ENCODE data around the gene GAS2. TPM values are rescaled to one million over a fixed set of nuclear protein-coding genes. Genes with fewer than 3 reads are reported as not detected.

Gene GAS2
- total RNA-seq, 2 donors from 2014 or later = 2.2 to 3.1 TPM

DNA sequence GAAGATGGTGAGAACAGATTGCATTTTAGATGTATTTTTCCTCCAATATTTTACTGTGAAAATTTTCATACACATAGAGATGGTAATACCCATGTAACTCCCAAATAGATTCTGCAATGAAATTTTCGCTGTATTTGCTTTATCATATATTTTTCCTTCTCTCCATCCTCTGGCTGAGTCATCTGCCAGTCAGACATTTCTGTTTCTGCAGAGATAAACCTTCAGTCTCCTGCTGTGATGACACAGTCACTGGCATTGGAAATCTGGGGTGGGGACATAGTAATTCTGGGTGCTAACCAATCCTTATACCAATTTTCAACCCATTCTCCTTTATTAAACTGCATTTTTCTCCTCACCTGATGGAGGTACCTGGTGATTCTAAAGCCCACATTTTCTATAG, 129.5 kb downstream of the GAS2 start:
- peaks cover 33% of the 10 kb centered on the region for H3K27me3 Mint-ChIP-seq
- H3K9me3 ChIP-seq (ENCODE audit: control insufficient read depth, low read length, poor library complexity, severe bottlenecking) = no peaks in the 10 kb centered on the region
- ATAC-seq (no peak), DNase-seq (no peak)
- no peak overlapping the region for H3K4me3 Mint-ChIP-seq
- no peak overlapping the region for H3K27ac Mint-ChIP-seq
- H3K4me1 Mint-ChIP-seq = peaks cover 2% of the 10 kb centered on the region
- H3K36me3 Mint-ChIP-seq (ENCODE audit: low read depth) = no peaks in the 10 kb centered on the region

DNA sequence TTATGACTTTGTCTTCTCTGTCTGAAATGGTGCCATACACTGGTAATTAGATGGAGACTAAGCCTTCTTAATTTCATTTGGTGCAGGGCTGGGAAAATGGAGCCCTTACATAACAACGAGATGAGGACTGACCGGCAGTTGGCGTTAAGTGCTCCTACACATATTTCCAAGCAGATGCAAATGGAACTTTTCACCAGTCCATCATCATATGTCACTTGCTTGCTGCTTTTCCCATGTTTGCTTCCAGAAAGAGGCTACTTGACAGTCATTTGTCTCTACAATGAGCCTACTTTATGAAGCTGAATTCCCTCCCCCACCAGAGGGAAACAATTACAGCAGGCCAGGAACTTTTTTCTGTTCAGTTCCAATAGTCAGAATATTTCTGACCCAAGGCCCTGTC, 130.6 kb downstream of the GAS2 start:
- no peak overlapping the region for H3K27ac Mint-ChIP-seq
- peaks cover 2% of the 10 kb centered on the region for H3K9me3 ChIP-seq (ENCODE audit: control insufficient read depth, low read length, poor library complexity, severe bottlenecking)
- H3K36me3 Mint-ChIP-seq (ENCODE audit: low read depth) = no peaks in the 10 kb centered on the region
- ATAC-seq = no peak
- H3K4me3 Mint-ChIP-seq = no peak overlapping the region
- no peaks in the 10 kb centered on the region for H3K4me1 Mint-ChIP-seq
- peaks cover 29% of the 10 kb centered on the region for H3K27me3 Mint-ChIP-seq
- no peak for DNase-seq

DNA sequence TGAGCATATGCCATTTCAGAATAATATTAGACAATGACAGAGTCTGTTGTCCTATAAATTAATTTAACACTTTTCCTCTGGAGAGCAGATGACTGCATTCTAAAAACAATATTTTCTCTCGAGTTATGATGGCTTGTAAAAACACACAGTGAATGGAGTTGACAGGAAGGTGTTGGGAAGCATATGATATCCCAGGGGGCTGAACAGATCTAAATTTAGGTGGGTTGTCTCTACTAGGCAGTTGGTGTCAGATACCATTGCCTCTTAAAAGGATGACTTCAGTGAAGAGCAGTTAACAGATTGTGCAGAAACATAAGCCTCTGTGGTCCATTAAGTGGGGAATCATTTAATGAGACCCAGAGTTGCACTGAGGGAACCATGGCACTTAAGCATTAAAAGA, 132.5 kb downstream of the GAS2 start:
- no peaks in the 10 kb centered on the region for H3K4me1 Mint-ChIP-seq
- no peak overlapping the region for H3K27ac Mint-ChIP-seq
- ATAC-seq = no peak
- H3K36me3 Mint-ChIP-seq (ENCODE audit: low read depth) = no peaks in the 10 kb centered on the region
- DNase-seq = no peak
- no peak overlapping the region for H3K4me3 Mint-ChIP-seq
- H3K27me3 Mint-ChIP-seq = peaks cover 29% of the 10 kb centered on the region
- peaks cover 2% of the 10 kb centered on the region for H3K9me3 ChIP-seq (ENCODE audit: control insufficient read depth, low read length, poor library complexity, severe bottlenecking)

DNA sequence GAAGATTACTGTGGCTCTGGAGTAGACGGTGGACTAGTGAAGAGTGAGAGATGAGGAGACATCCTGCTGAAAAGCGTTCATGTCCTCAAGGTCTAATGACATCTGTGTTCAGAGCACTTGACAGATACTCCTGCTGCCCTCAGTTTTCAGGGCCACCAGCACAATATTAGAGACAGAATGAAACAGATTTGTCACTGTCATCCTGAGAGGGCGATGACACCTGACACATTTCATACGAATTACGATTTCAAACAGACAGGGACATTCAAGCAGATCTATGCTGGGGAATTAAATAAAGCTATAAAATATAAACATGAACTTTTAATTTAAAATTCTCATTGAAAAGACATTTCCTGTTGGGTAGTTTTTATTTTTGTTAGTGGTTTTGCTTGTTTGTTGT, 134.1 kb downstream of the GAS2 start:
- no peaks in the 10 kb centered on the region for H3K4me1 Mint-ChIP-seq
- no peak for DNase-seq
- no peak overlapping the region for H3K27ac Mint-ChIP-seq
- H3K36me3 Mint-ChIP-seq (ENCODE audit: low read depth) = no peaks in the 10 kb centered on the region
- no peak overlapping the region for H3K4me3 Mint-ChIP-seq
- H3K9me3 ChIP-seq (ENCODE audit: control insufficient read depth, low read length, poor library complexity, severe bottlenecking) = peaks cover 2% of the 10 kb centered on the region
- no peak for ATAC-seq
- peaks cover 25% of the 10 kb centered on the region for H3K27me3 Mint-ChIP-seq

DNA sequence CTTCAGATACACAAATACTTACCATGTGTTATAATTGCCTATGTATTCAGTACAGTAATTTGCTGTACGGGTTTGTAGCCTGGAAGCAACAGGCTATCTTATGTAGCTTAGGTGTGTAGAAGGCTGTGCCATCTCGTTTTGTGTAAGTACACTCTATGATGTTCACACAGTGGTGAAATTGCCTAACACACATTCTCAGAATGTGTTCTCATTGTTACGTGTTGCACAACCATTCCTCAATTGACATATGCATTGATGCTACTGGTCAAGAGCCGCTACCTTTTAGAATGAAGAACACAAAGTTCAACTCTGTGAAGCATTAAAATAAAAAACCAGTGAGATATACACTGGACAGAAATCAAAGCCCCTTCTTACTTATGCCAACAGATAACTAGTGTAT, 136.4 kb downstream of the GAS2 start:
- DNase-seq (no peak), ATAC-seq (no peak)
- no peak overlapping the region for H3K4me3 Mint-ChIP-seq
- no peak overlapping the region for H3K27ac Mint-ChIP-seq
- H3K9me3 ChIP-seq (ENCODE audit: control insufficient read depth, low read length, poor library complexity, severe bottlenecking) = peaks cover 2% of the 10 kb centered on the region
- H3K4me1 Mint-ChIP-seq = no peaks in the 10 kb centered on the region
- H3K27me3 Mint-ChIP-seq = peaks cover 17% of the 10 kb centered on the region
- no peaks in the 10 kb centered on the region for H3K36me3 Mint-ChIP-seq (ENCODE audit: low read depth)

DNA sequence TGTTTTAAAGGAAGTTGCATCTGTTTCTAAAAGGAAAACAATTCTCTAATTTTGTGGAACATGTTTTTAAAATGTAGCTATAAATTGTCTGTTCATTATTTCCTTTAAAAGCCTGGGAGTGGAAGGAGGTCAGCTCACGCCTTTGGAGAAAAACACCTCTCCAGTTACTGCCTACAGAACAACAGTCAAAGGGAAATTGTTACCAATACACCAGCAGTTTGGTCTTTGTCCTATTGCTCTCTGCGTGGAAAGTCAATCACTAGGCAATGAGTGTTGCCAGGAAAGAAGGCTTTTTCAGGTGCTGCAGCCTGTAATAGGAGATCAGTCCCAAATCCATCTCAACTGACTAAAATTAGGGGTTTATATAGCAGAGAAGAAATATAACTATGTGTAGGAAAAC, 141.0 kb downstream of the GAS2 start:
- no peaks in the 10 kb centered on the region for H3K36me3 Mint-ChIP-seq (ENCODE audit: low read depth)
- ATAC-seq = no peak
- no peaks in the 10 kb centered on the region for H3K4me1 Mint-ChIP-seq

DNA sequence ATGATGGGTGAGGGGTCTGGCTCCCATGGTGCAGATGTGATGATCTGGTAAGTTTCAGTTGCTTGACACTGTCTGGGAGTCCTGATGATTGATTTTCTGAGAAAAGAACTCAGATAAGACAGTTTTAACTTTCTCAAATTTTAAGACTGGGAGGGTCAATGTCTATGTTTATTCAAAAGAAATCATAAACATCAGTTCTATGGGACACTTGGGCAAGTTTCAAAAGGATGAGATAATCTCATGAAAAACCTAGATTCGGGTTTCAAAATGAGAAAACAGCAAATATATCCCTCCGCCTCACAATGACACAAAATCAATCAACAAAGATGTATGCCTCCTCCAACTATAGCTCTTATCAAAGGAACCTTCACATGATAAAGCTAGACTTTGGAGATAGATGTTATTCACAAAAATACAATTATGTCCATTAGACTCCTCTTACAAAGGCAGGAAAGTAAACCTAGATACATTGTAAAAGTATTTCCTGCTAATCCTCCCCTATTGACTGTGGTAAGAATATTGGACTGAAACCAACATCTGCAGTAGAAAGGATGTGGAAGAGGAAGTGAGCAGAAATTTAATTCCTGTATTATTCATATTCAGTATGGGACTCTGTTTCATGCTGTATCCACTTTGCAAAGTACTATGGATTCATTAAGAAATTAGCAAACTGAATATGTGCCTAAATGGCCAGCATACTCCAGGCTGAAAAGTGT, 141.6 kb downstream of the GAS2 start:
- no peaks in the 10 kb centered on the region for H3K9me3 ChIP-seq (ENCODE audit: control insufficient read depth, low read length, poor library complexity, severe bottlenecking)
- H3K36me3 Mint-ChIP-seq (ENCODE audit: low read depth) = no peaks in the 10 kb centered on the region
- no peaks in the 10 kb centered on the region for H3K4me1 Mint-ChIP-seq
- no peaks in the 10 kb centered on the region for H3K27me3 Mint-ChIP-seq
- no peak overlapping the region for H3K4me3 Mint-ChIP-seq
- ATAC-seq = no peak
- H3K27ac Mint-ChIP-seq = no peak overlapping the region
- no peak for DNase-seq

More for the DNA sequence above, 141.0 kb downstream of the GAS2 start:
- H3K9me3 ChIP-seq (ENCODE audit: control insufficient read depth, low read length, poor library complexity, severe bottlenecking) = no peaks in the 10 kb centered on the region
- Mint-ChIP-seq H3K27me3 (no peaks in the 10 kb centered on the region), H3K27ac (no peak overlapping the region), H3K4me3 (no peak overlapping the region)
- DNase-seq = no peak

DNA sequence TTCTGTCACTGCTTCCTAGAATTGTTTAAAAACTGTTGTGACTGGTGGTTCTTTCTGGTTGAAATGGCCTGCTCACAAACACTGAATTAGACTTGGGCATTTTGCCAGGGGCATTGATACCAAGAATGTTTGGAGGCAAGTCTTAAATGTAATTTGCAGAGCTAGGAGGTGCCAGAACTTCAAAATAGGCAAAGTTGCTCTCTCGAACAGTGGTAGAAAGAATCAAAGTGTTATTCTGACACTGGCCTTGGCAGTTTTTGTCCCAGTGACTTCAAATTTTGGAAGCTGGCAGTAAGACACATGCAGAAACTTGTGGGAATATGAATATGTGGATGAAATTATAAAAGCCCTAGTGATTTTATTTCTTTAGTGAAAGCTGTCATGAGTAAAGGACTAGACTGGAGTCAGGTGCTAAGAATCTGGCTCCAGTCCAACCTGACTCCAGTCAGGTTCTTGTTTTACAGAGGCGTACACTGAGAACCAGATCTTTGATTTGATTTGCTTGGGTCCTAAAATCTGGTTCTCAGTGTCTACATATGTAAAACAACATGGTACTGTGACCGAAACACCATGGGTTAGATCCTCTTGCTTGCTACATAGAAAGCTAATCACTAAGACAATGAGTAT, 142.3 kb downstream of the GAS2 start:
- H3K4me3 Mint-ChIP-seq = no peak overlapping the region
- no peaks in the 10 kb centered on the region for H3K27me3 Mint-ChIP-seq
- H3K36me3 Mint-ChIP-seq (ENCODE audit: low read depth) = no peaks in the 10 kb centered on the region
- ATAC-seq (no peak), DNase-seq (no peak)
- H3K9me3 ChIP-seq (ENCODE audit: control insufficient read depth, low read length, poor library complexity, severe bottlenecking) = no peaks in the 10 kb centered on the region
- H3K4me1 Mint-ChIP-seq = no peaks in the 10 kb centered on the region
- H3K27ac Mint-ChIP-seq = no peak overlapping the region

DNA sequence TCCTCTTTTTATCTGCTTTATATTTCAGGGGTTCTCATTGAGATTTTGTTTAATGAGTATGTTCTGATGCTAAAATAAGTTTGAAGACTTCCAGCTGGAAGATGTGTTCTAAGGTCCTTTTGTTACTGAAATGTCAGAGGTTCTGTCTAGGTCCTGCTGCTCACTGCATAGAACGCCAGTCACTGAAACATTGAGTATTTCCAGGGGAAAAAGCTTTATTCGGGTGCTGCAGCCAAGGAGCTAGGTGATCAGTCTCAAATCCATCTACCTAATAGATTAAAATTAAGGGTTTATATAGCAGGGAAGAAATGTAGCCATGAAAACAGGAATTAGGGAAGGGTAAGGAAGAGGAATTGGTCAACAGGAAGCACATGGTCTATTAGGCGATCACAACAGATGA, 143.5 kb downstream of the GAS2 start:
- Mint-ChIP-seq H3K36me3 (ENCODE audit: low read depth) (no peaks in the 10 kb centered on the region), H3K4me1 (no peaks in the 10 kb centered on the region), H3K4me3 (no peak overlapping the region), H3K27me3 (no peaks in the 10 kb centered on the region), H3K27ac (no peak overlapping the region)
- ATAC-seq = no peak
- no peak for DNase-seq
- no peaks in the 10 kb centered on the region for H3K9me3 ChIP-seq (ENCODE audit: control insufficient read depth, low read length, poor library complexity, severe bottlenecking)

DNA sequence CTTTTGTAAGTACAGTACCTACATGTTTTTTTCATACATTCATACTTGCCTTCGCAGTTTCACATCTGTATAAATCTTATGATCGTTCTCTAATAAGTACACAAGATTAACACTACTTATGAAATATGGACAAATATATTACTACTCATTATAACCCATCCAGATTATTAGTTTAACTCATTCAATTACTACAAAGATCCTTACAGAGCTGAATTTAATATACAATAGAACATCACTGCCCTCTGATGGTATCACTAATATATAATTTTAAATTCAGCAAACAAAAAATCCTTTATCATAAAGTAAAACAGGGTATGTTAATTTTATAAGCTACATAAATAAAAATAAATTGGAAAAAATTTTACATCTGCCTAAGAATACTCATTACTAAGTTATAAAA, 155.8 kb downstream of the GAS2 start:
- no peak overlapping the region for H3K27ac Mint-ChIP-seq
- no peak overlapping the region for H3K4me3 Mint-ChIP-seq
- ATAC-seq (no peak), DNase-seq (no peak)
- peaks cover 2% of the 10 kb centered on the region for H3K4me1 Mint-ChIP-seq
- H3K36me3 Mint-ChIP-seq (ENCODE audit: low read depth) = peaks cover 2% of the 10 kb centered on the region
- H3K27me3 Mint-ChIP-seq = no peaks in the 10 kb centered on the region
- peaks cover 4% of the 10 kb centered on the region for H3K9me3 ChIP-seq (ENCODE audit: control insufficient read depth, low read length, poor library complexity, severe bottlenecking)

DNA sequence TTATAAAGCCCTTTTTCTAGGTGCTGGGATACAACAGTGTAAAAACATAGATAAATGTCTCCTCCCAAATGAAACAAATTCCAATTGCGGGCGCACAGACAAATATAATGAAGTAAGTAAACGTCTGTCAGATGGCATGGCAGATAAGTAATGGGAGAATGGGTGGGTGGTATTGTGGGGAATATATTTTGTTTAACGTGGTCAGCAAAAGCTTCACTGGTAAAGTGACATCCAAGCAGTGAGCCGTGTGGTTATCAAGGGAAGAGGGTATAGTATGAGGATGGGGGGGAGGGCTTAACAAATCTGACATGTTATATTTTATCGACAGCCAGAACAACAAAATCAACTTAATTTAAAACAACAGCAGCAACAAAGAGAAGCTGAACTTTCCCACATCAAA, 162.0 kb downstream of the GAS2 start:
- no peaks in the 10 kb centered on the region for H3K9me3 ChIP-seq (ENCODE audit: control insufficient read depth, low read length, poor library complexity, severe bottlenecking)
- ATAC-seq (no peak), DNase-seq (no peak)
- Mint-ChIP-seq H3K27ac (peak overlapping the region; percentile 81), H3K27me3 (no peaks in the 10 kb centered on the region), H3K4me3 (peak overlapping the region; percentile 53), H3K36me3 (ENCODE audit: low read depth) (no peaks in the 10 kb centered on the region), H3K4me1 (peaks cover 9% of the 10 kb centered on the region)

DNA sequence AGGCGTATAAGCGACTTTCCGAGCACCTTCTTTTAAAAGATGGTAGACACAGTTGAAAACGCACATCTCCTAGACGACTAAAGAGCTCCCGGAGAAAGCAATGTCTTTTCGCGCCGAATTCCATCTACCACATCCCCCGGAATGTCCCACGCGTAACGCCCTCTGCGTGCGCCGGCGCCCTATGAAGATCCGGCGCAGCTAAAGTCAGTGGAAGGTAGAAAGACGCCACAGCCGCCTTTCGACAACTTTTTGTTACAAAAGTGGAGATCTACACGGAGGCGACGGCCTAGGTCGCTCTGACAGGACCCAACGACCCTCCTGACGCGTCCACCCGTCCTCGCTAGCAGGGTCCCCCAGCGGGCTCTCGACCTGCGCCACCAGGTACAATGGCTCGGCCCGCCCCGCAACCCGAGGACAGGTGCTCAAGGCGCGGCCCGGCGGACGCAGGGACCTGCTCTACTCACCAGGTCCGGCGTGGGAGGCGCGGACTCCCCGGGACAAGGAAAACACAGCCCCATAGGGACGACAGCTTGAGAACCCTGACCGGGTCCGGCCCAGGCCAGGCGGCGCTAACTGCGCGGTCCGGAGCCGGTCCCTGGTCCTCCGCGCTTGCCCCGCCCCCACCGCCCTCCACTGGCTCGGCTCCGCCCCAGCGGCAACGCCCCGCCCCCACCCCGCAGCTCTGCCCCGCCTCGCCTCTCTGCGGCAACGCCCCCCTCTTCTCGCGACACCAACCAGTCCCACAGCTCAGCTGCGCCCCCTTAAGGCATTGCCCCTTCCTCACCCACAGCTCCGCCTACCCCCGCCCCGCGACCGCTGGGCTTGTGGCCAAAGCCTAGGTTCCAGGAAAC, 163.0 kb downstream of the GAS2 start, which contains the start of gene SVIP:
TSS of gene SVIP (minus strand) at position 571 of the 851 bp plus-strand sequence. CDS start at position 518, 53 bp downstream.
- peak within 1 kb of the TSS; percentile 93 for H3K4me3 Mint-ChIP-seq
- no peaks in the 10 kb centered on the region for H3K36me3 Mint-ChIP-seq (ENCODE audit: low read depth)
- peak; percentile 88 to 93 (median 90) for DNase-seq
- peak; percentile 95 for ATAC-seq
- H3K27ac Mint-ChIP-seq = peak within 1 kb of the TSS; percentile 81
- H3K4me1 Mint-ChIP-seq = peaks cover 7% of the 10 kb centered on the region
- H3K9me3 ChIP-seq (ENCODE audit: control insufficient read depth, low read length, poor library complexity, severe bottlenecking) = no peaks in the 10 kb centered on the region
- no peaks in the 10 kb centered on the region for H3K27me3 Mint-ChIP-seq

DNA sequence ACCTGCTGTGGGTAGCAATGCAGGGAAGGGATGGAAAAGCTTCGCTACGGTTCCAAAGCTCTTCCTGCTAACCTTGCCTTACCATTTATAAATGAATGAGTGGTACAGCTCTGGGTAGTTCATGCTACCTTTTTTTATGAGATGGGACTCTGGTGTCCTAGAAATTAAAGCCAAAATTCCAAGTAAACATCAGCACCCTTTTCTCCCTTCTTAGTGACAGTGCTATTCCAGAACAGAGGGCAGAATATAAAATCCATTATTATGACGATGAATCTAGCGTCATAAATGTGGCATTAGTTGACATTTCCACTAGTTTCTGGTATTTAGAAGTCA, 163.6 kb downstream of the GAS2 start:
- no peak for ATAC-seq
- Mint-ChIP-seq H3K27ac (peak overlapping the region; percentile 81), H3K4me1 (peaks cover 7% of the 10 kb centered on the region)

More for the DNA sequence above, 163.6 kb downstream of the GAS2 start:
- no peak for DNase-seq
- H3K9me3 ChIP-seq (ENCODE audit: control insufficient read depth, low read length, poor library complexity, severe bottlenecking) = no peaks in the 10 kb centered on the region
- Mint-ChIP-seq H3K27me3 (no peaks in the 10 kb centered on the region), H3K36me3 (ENCODE audit: low read depth) (no peaks in the 10 kb centered on the region), H3K4me3 (peak overlapping the region; percentile 93)

All from T-helper 17 cell (primary cell).